Hepatocyte (in vitro differentiated cells): Measurements from ENCODE around the gene NBEAL1. TPM values are rescaled to one million over a fixed set of nuclear protein-coding genes. Genes with fewer than 3 reads are reported as not detected.
"Not testable (repeated sequence)": the region's sequence is repeated elsewhere in the genome, so short reads cannot be mapped to it uniquely, and the experiment has no call there.

ENCODE experiments used
- DNase-seq: peaks from one replicate; pipeline ENCODE4 v3.0.0-alpha.2; 2016; ENCODE audit warnings: low spot score
- H2AFZ ChIP-seq: fragments of 200-600 bp; sonication (generic); 2 replicates; pipeline ENCODE4 v1.6.0; 2016; ENCODE audit warnings: antibody characterized with exemption, mild to moderate bottlenecking
- H3K27ac ChIP-seq: fragments of 200-600 bp; sonication (generic); 2 replicates; pipeline ENCODE4 v1.5.1; 2016; ENCODE audit warnings: mild to moderate bottlenecking
- H3K27me3 ChIP-seq: fragments of 200-600 bp; sonication (generic); 2 replicates; pipeline ENCODE4 v1.6.1; 2016
- H3K36me3 ChIP-seq: fragments of 200-600 bp; sonication (generic); replicated peaks from 2 replicates; pipeline ENCODE4 v1.5.1; 2016; ENCODE audit warnings: low read depth; ENCODE audit not compliant: insufficient read depth
- H3K4me1 ChIP-seq: fragments of 200-600 bp; sonication (generic); 2 replicates; pipeline ENCODE4 v1.5.1; 2016; ENCODE audit warnings: mild to moderate bottlenecking, moderate library complexity; ENCODE audit not compliant: insufficient read depth
- H3K4me2 ChIP-seq: fragments of 200-600 bp; sonication (generic); 2 replicates; pipeline ENCODE4 v1.6.0; 2016
- H3K4me3 ChIP-seq: fragments of 200-600 bp; sonication (generic); 2 replicates; pipeline ENCODE4 v1.5.1; 2016; ENCODE audit warnings: mild to moderate bottlenecking
- H3K79me2 ChIP-seq: fragments of 200-600 bp; sonication (generic); 2 replicates; pipeline ENCODE4 v1.6.0; 2017; ENCODE audit warnings: mild to moderate bottlenecking
- H3K9me2 ChIP-seq: fragments of 200-600 bp; sonication (generic); replicated peaks from 2 replicates; pipeline ENCODE4 v1.6.0; 2017; ENCODE audit warnings: mild to moderate bottlenecking; ENCODE audit not compliant: insufficient read depth
- H3K9me3 ChIP-seq: fragments of 200-600 bp; sonication (generic); 2 replicates; pipeline ENCODE4 v1.5.1; 2016; ENCODE audit warnings: low read depth, mild to moderate bottlenecking
- H4K20me1 ChIP-seq: fragments of 200-600 bp; sonication (generic); 2 replicates; pipeline ENCODE4 v1.6.0; 2016; ENCODE audit warnings: mild to moderate bottlenecking; ENCODE audit not compliant: insufficient read depth, poor library complexity, severe bottlenecking
- EZH2 ChIP-seq: fragments of 200-600 bp; sonication (generic); IDR thresholded peaks from 2 replicates; pipeline ENCODE4 v1.6.1; 2016; ENCODE audit warnings: antibody characterized with exemption, mild to moderate bottlenecking, borderline replicate concordance
- EZH2phosphoT487 ChIP-seq: fragments of 200-600 bp; sonication (generic); IDR thresholded peaks from one replicate; pipeline ENCODE4 v1.6.1; 2018; ENCODE audit warnings: antibody characterized with exemption, mild to moderate bottlenecking, low read depth, moderate library complexity; ENCODE audit not compliant: unreplicated experiment, severe bottlenecking
- WGBS: methylation state at CpG from one replicate; pipeline ENCODE4 v1.1.6; 2016; ENCODE audit warnings: low lambda C conversion rate; ENCODE audit errors: missing lambda C conversion rate; 5-methylcytosine and 5-hydroxymethylcytosine counted together
- polyA plus RNA-seq: library from polyadenylated mRNA; unstranded; fragments of >200 nt; fragmentation: Nextera tagmentation; extraction: Ambion mirVana; gene quantifications from 2 replicates; pipeline ENCODE4 v1.2.1, GENCODE V29; 2016
- total RNA-seq: library from RNA; depleted of rRNA; stranded (reverse); fragments of >200 nt; gene quantifications from 2 replicates; pipeline ENCODE4 v1.2.3, GENCODE V29; 2014
- TF ChIP-seq, protein P1 (sequence below): fragments of 200-600 bp; sonication (generic); IDR thresholded peaks from 2 replicates; pipeline ENCODE4 v1.5.1; 2016; ENCODE audit warnings: antibody characterized with exemption, mild to moderate bottlenecking; ENCODE audit not compliant: poor library complexity

NBEAL1 gene
- total and polyA plus RNA-seq, 2 experiments from 2014 or later: 22.2 to 57.0 TPM

DNA sequence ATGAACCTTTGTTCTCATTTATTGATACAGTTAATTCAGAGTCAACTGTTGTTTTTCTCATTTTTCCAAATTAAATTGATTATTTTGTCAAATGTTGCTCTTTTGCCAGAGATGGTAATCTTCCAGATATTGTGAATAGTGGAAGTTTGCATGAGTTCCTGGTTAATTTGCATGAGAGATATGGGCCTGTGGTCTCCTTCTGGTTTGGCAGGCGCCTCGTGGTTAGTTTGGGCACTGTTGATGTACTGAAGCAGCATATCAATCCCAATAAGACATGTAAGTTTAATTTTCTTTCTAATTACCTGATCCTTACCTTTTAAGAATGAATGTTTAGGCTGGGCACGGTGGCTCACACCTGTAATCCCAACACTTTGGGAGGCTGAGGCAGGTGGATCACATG, 232.0 kb downstream of the NBEAL1 start:
- H3K27me3 ChIP-seq: no peaks in the 10 kb centered on the region
- H2AFZ ChIP-seq: no peak overlapping the region
- H3K9me2 ChIP-seq: no peaks in the 10 kb centered on the region
- no peak overlapping the region for H3K4me2 ChIP-seq
- no peaks in the 10 kb centered on the region for H3K4me1 ChIP-seq
- DNase-seq: no peak
- H3K27ac ChIP-seq: no peak overlapping the region
- H4K20me1 ChIP-seq: no peaks in the 10 kb centered on the region
- H3K9me3 ChIP-seq: no peaks in the 10 kb centered on the region
- no peak for TF ChIP-seq EZH2
- TF ChIP-seq EZH2phosphoT487: no peak
- TF ChIP-seq, protein P1, sequence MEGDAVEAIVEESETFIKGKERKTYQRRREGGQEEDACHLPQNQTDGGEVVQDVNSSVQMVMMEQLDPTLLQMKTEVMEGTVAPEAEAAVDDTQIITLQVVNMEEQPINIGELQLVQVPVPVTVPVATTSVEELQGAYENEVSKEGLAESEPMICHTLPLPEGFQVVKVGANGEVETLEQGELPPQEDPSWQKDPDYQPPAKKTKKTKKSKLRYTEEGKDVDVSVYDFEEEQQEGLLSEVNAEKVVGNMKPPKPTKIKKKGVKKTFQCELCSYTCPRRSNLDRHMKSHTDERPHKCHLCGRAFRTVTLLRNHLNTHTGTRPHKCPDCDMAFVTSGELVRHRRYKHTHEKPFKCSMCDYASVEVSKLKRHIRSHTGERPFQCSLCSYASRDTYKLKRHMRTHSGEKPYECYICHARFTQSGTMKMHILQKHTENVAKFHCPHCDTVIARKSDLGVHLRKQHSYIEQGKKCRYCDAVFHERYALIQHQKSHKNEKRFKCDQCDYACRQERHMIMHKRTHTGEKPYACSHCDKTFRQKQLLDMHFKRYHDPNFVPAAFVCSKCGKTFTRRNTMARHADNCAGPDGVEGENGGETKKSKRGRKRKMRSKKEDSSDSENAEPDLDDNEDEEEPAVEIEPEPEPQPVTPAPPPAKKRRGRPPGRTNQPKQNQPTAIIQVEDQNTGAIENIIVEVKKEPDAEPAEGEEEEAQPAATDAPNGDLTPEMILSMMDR: no peak
- H3K36me3 ChIP-seq: no peaks in the 10 kb centered on the region
- no peak overlapping the region for H3K4me3 ChIP-seq
- WGBS: 98% methylated on average over 3 of the region's 3 CpGs
- H3K79me2 ChIP-seq: peaks cover 51% of the 10 kb centered on the region

DNA sequence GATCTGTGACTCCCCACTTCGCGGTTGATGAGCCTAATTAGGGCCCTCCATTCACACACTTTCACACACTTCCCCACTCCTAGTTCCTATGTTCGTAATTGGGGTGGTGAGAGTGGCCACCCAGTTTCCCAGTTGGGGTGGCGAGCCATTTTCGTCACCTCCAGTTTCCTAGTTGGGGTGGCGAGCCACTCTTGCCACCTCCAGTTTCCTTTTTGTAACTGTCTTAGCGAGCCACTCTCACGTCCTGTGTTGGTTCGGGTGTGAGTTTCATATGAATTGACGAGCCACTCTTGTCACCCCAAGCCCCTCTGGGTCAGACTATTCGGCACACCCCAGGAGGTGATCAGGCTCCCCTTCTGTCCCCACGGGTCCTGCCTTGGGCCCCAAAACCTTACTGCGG, 238.1 kb downstream of the NBEAL1 start:
- Histone ChIP-seq H3K27me3 (no peaks in the 10 kb centered on the region), H3K4me2 (no peak overlapping the region), H3K36me3 (no peaks in the 10 kb centered on the region), H3K9me2 (no peaks in the 10 kb centered on the region), H3K9me3 (no peaks in the 10 kb centered on the region), H3K27ac (no peak overlapping the region), H2AFZ (no peak overlapping the region), H3K4me3 (no peak overlapping the region), H4K20me1 (no peaks in the 10 kb centered on the region), H3K79me2 (peaks cover 3% of the 10 kb centered on the region), H3K4me1 (no peaks in the 10 kb centered on the region)
- WGBS: 99% methylated on average over 13 of the region's 13 CpGs
- TF ChIP-seq, protein P1: no peak
- TF ChIP-seq EZH2 (no peak), EZH2phosphoT487 (no peak)
- no peak for DNase-seq

- H2AFZ ChIP-seq, H3K27ac ChIP-seq, H3K9me2 ChIP-seq, H3K4me2 ChIP-seq, H4K20me1 ChIP-seq, H3K4me3 ChIP-seq, H3K9me3 ChIP-seq, H3K36me3 ChIP-seq, H3K4me1 ChIP-seq, DNase-seq, H3K27me3 ChIP-seq, H3K79me2 ChIP-seq: not testable (repeated sequence)
- 89% methylated on average over 9 of the region's 10 CpGs for WGBS
These were observed 238.9 kb downstream of the NBEAL1 start for GRCh38 chr2:203253422-203254095.

DNA sequence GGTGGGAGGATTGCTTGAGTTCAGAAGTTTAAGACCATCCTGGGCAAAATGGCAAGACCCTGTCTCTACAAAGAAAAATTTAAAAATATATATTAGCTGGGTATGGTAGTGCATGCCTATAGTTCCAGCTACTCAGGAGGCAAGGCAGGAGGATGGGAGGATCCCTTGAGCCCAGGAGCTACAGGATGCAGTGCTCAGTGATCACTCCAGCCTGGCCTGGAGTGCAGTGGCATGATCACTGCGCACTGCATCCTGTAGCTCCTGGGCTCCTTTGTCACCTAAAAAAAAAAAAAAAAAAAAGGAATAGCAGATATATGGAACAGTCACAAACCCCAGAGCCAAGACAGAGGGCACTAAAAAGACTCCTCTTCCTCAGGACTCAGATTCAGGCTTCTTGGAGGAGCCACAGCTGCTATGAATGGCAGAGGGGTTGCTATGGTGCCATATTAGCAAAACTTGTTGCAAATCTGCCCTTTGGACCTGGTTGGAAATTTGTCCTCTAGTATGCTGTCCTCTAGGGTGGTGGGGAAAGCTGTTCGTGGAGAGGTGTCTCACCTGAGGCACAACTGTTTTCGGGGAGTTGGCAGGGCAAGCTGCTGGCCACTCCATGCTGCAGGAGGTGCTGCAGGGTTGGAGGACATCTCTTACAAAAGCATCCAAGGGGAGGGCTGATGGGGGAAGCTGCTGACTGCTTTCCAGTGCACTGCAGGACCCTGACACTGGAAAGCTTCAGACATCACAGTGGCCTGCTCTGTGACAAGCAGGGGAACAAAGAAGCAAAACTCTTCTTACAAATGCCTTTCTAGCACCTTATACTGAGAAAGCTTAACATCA, 246.9 kb downstream of the NBEAL1 start:
- Histone ChIP-seq H3K4me3 (no peak overlapping the region), H3K4me2 (no peak overlapping the region), H3K9me2 (no peaks in the 10 kb centered on the region), H2AFZ (no peak overlapping the region), H3K4me1 (no peaks in the 10 kb centered on the region), H4K20me1 (no peaks in the 10 kb centered on the region), H3K27me3 (no peaks in the 10 kb centered on the region), H3K9me3 (no peaks in the 10 kb centered on the region), H3K36me3 (no peaks in the 10 kb centered on the region), H3K27ac (no peak overlapping the region), H3K79me2 (peaks cover 2% of the 10 kb centered on the region)
- WGBS: 98% methylated on average over 3 of the region's 3 CpGs
- TF ChIP-seq, protein P1: no peak
- no peak for TF ChIP-seq EZH2phosphoT487
- TF ChIP-seq EZH2: no peak
- DNase-seq: no peak
